GM12878 (cell line): ENCODE measurements around the gene CLIP2. TPM values are rescaled to one million over a fixed set of nuclear protein-coding genes. Genes with fewer than 3 reads are reported as not detected.
A peak's percentile ranks its signal among the peaks of the same experiment; 100 is the strongest.
"Not testable (repeated sequence)": the region's sequence is repeated elsewhere in the genome, so short reads cannot be mapped to it uniquely, and the experiment has no call there.

ENCODE experiments used
- ATAC-seq: fragments of 200-7000 bp; cut with Tn5 transposase; 3 replicates; pipeline ENCODE4 v1.9.1; 2020; ENCODE audit warnings: mild to moderate bottlenecking, moderate library complexity
- BruUV-seq: library from RNA; stranded (reverse); fragments of 400-500 nt; replicated peaks from 2 replicates; lab custom pipeline; 2021; lab: Mats Ljungman, UMichigan
- CTCF ChIA-PET: fragments of 300-600 bp; sonication (Branson Sonifier 250); formaldehyde crosslinking; extraction: SDS; loops from one replicate; lab custom pipeline; 2021; ENCODE audit warnings: inconsistent platforms; lab: Yijun Ruan, JAX
- POLR2A ChIA-PET: fragments of 350-600 bp; formaldehyde crosslinking; extraction: SDS; loops from one replicate; lab custom pipeline; 2021; ENCODE audit warnings: inconsistent platforms; lab: Charles Lee
- RAD21 ChIA-PET: fragments of 300-600 bp; sonication (Branson Sonifier 250); formaldehyde crosslinking; loops from one replicate; lab custom pipeline; 2023; ENCODE audit warnings: antibody characterized with exemption; ENCODE audit not compliant: unreplicated experiment; lab: Charles Lee
- SMC1A ChIA-PET: fragments of 300-600 bp; sonication (Branson Sonifier 250); formaldehyde crosslinking; loops from one replicate; lab custom pipeline; 2023; ENCODE audit not compliant: unreplicated experiment, uncharacterized antibody; lab: Charles Lee
- DNase-seq: peaks from one replicate; pipeline ENCODE4 v3.0.0-alpha.2; 2011; ENCODE audit warnings: low read depth, low spot score
- FAIRE-seq: peaks from 3 replicates; lab custom pipeline; 2011; peaks lifted over from hg19 to GRCh38; lab: Jason Lieb, UNC
- H2AFZ ChIP-seq: 2 replicates; pipeline ENCODE4 v1.6.0; 2011; ENCODE audit warnings: low read depth, low read length, control low read depth; ENCODE audit not compliant: control insufficient read depth
- H3K27ac ChIP-seq: 2 replicates; pipeline ENCODE4 v1.5.1; 2011; ENCODE audit warnings: control low read depth; ENCODE audit not compliant: control insufficient read depth, insufficient read depth
- H3K27me3 ChIP-seq, 2 experiments: replicated peaks in 1 of 2; 2 replicates each; pipeline versions ENCODE4 v1.6.0 to v1.6.1; 2011; ENCODE audit warnings: low read length in 1 of 2; ENCODE audit not compliant: control insufficient read depth in 2 of 2, insufficient read depth in 2 of 2
- H3K36me3 ChIP-seq, 2 experiments: 2 replicates each; pipeline ENCODE4 v1.5.1; 2011; ENCODE audit warnings: low read length in 1 of 2; ENCODE audit not compliant: control insufficient read depth in 2 of 2, insufficient read depth in 2 of 2
- H3K4me1 ChIP-seq: 2 replicates; pipeline ENCODE4 v1.6.1; 2011; ENCODE audit warnings: mild to moderate bottlenecking, low read length, moderate library complexity, mixed read lengths; ENCODE audit not compliant: control insufficient read depth, insufficient read depth
- H3K4me2 ChIP-seq: 2 replicates; pipeline ENCODE4 v1.6.0; 2011; ENCODE audit warnings: control low read depth; ENCODE audit not compliant: control insufficient read depth, insufficient read depth
- H3K4me3 ChIP-seq: fragments of 200-600 bp; sonication (generic); 2 replicates; pipeline ENCODE4 v1.5.1; 2016
- H3K79me2 ChIP-seq: 2 replicates; pipeline ENCODE4 v1.6.0; 2011; ENCODE audit warnings: low read length; ENCODE audit not compliant: control insufficient read depth, insufficient read depth
- H3K9ac ChIP-seq: 2 replicates; pipeline ENCODE4 v1.8.0; 2011; ENCODE audit warnings: low read length, control low read depth, mixed read lengths; ENCODE audit not compliant: control insufficient read depth, insufficient read depth
- H3K9me3 ChIP-seq: replicated peaks from 3 replicates; pipeline ENCODE4 v1.5.1; 2011; ENCODE audit warnings: mild to moderate bottlenecking, low read length; ENCODE audit not compliant: control insufficient read depth, insufficient read depth
- H4K20me1 ChIP-seq: 2 replicates; pipeline ENCODE4 v1.6.0; 2011; ENCODE audit not compliant: control insufficient read depth, insufficient read depth
- BMI1 ChIP-seq: fragments of 450-650 bp; IDR thresholded peaks from 2 replicates; pipeline ENCODE4 v1.6.1; 2016; ENCODE audit warnings: mild to moderate bottlenecking, moderate library complexity, borderline replicate concordance
- RAD21 ChIP-seq: IDR thresholded peaks from 2 replicates; pipeline ENCODE4 v1.6.1; 2011; ENCODE audit warnings: mild to moderate bottlenecking, low read depth, low read length, moderate library complexity; ENCODE audit not compliant: insufficient read depth
- SMC3 ChIP-seq: IDR thresholded peaks from 2 replicates; pipeline ENCODE4 v1.6.1; 2011; ENCODE audit warnings: low read length, improper control_type of control experiment, borderline replicate concordance
- SREBF2 ChIP-seq: IDR thresholded peaks from 2 replicates; pipeline ENCODE4 v1.6.1; 2012; ENCODE audit warnings: mild to moderate bottlenecking, low read length
- YBX1 ChIP-seq: fragments of 450-650 bp; IDR thresholded peaks from 2 replicates; pipeline ENCODE4 v1.6.1; 2016; ENCODE audit warnings: antibody characterized with exemption
- YY1 ChIP-seq: IDR thresholded peaks from 2 replicates; pipeline ENCODE4 v1.6.1; 2011; ENCODE audit warnings: low read depth, mild to moderate bottlenecking, low read length
- WGBS: methylation state at CpG from one replicate; pipeline ENCODE4 v1.1.6; 2016; ENCODE audit warnings: low lambda C conversion rate; ENCODE audit not compliant: insufficient replicate concordance, insufficient coverage; ENCODE audit errors: missing lambda C conversion rate; 5-methylcytosine and 5-hydroxymethylcytosine counted together
- in situ Hi-C: fragments of 300-500 bp; cut with MboI; formaldehyde crosslinking; loops from 9 replicates; pipeline ENCODE4 v1.14.3; 2018; ENCODE audit warnings: mixed read lengths
- intact Hi-C: fragments of 100-400 bp; cut with micrococcal nuclease; formaldehyde crosslinking; loops from one replicate; pipeline ENCODE4 v1.14.2; 2022; ENCODE audit not compliant: unreplicated experiment
- polyA plus RNA-seq, 11 experiments: library from polyadenylated mRNA; depleted of rRNA in 4 of 11; unstranded in 6 of 11; stranded (reverse) in 5 of 11; fragments of >200 nt; fragmentation: Nextera tagmentation in 4 of 11; fragmentation: Illumina TruSeq in 1 of 11; extraction: Ambion mirVana in 4 of 11; extraction: Trizol in 1 of 11; gene quantifications; 1 replicate in 1 of 11; 2 replicates in 10 of 11; pipeline versions ENCODE4 v1.2.1 to v1.2.3, GENCODE V29; 2011 to 2016; ENCODE audit warnings: inconsistent platforms in 2 of 11, missing spikeins in 2 of 11, low read depth in 1 of 11
- total RNA-seq, 4 experiments: library from RNA; depleted of rRNA in 3 of 4; stranded (reverse); fragments of >200 nt in 3 of 4; fragmentation: Illumina TruSeq in 1 of 4; extraction: Trizol in 1 of 4; gene quantifications; 2 replicates each; pipeline versions ENCODE4 v1.2.1 to v1.2.3, GENCODE V29; 2013 to 2021
- TF ChIP-seq, protein P1 (sequence below): fragments of 450-650 bp; IDR thresholded peaks from 2 replicates; pipeline ENCODE4 v1.6.1; 2016; ENCODE audit warnings: mild to moderate bottlenecking, moderate library complexity, borderline replicate concordance
- TF ChIP-seq, protein P2 (sequence below): fragments of 450-650 bp; IDR thresholded peaks from 2 replicates; pipeline ENCODE4 v1.6.1; 2017; ENCODE audit warnings: mild to moderate bottlenecking, low read depth, inconsistent platforms; ENCODE audit not compliant: poor library complexity, severe bottlenecking

Gene CLIP2
- total and polyA plus RNA-seq, 10 of the 15 experiments (the other 5 are each of a cell fraction or from before 2014, with no cell fraction given) = 0.26 to 56.3 (median 21.0) TPM

DNA sequence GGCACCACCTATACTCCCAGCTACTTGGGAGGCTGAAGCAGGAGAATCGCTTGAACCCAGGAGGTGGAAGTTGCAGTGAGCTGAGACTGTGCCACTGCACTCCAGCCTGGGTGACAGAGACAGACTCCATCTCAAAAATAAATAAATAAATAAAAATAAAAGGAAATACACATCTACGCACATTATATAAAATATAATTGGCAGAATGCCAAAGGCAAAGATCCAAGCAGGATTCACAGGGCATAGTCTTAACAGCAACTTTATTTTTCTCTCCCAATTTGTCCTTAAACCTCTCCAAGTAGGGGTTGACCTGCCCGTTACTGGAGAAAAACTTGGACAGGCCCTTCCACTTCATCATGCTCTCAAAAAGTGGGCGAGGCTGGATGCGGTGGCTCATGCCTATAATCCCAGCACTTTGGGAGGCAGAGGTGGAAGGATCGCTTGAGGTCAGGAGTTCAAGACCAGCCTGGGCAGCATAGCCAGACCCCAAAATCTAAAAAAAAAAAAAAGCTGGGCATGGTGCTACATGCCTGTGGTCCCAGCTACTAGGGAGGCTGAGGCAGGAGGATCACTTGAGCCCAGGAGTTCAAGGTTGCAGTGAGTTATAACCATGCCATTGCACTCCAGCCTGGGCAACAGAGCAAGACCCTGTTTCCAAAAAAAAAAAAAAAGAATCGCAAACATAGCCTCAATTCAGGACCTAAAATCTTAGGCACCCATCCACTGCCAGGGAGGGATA is 125.6 kb downstream of the CLIP2 start:
- H3K9ac ChIP-seq, H3K4me3 ChIP-seq, RAD21 ChIA-PET, CTCF ChIA-PET, BruUV-seq, H2AFZ ChIP-seq, ATAC-seq, H3K27me3 ChIP-seq, H3K36me3 ChIP-seq, H3K27ac ChIP-seq, FAIRE-seq, DNase-seq, H3K9me3 ChIP-seq, POLR2A ChIA-PET, H3K4me1 ChIP-seq, H4K20me1 ChIP-seq, H3K79me2 ChIP-seq, H3K4me2 ChIP-seq, SMC1A ChIA-PET: not testable (repeated sequence)
- intact Hi-C loops (loop anchor here (5.0 to 10.0 kb wide), 3 partner anchors 133 to 633 kb away; no protein-coding TSS in a partner anchor), in situ Hi-C loops (loop anchor here (10.0 kb wide), 1 partner anchor 460 kb away; no protein-coding TSS in a partner anchor)
- WGBS = no CpG with 5 or more reads among the region's 7 CpGs

- Histone ChIP-seq H3K27ac (no peak overlapping the region), H2AFZ (no peak overlapping the region), H3K36me3 (no peaks in the 10 kb centered on the region), H3K9ac (no peak overlapping the region), H3K4me1 (no peaks in the 10 kb centered on the region; the same call in 1 of the 2 replicates), H3K79me2 (no peaks in the 10 kb centered on the region), H3K27me3 (no peaks in the 10 kb centered on the region), H3K4me3 (no peak overlapping the region), H3K9me3 (no peaks in the 10 kb centered on the region), H4K20me1 (no peaks in the 10 kb centered on the region), H3K4me2 (no peak overlapping the region)
- BruUV-seq = no TSS peak
- RAD21 ChIA-PET = interaction anchor here (1.3 kb wide), 2 partner anchors 148 to 149 kb away, joined by 4 to 11 read pairs; no protein-coding TSS in a partner anchor
- WGBS = 22% methylated on average over 16 of the region's 16 CpGs
- POLR2A ChIA-PET = no interaction called here
- in situ Hi-C loops = loop anchor here (10.0 kb wide), 1 partner anchor 457 kb away; no protein-coding TSS in a partner anchor
- DNase-seq (no peak), ATAC-seq (peak; percentile 96), FAIRE-seq (peak; percentile 94)
- CTCF ChIA-PET = interaction anchor here (0.8 to 5.7 kb wide), 8 partner anchors 12 to 654 kb away, joined by 3 to 70 read pairs (median 4); no protein-coding TSS in a partner anchor
- intact Hi-C loops = loop anchor here (2.0 to 10.0 kb wide), 4 partner anchors 130 to 630 kb away; no protein-coding TSS in a partner anchor
- SMC1A ChIA-PET = interaction anchor here (0.7 to 1.3 kb wide), 5 partner anchors 29 to 149 kb away, joined by 3 to 5 read pairs (median 3); no protein-coding TSS in a partner anchor
- TF ChIP-seq, protein P1, sequence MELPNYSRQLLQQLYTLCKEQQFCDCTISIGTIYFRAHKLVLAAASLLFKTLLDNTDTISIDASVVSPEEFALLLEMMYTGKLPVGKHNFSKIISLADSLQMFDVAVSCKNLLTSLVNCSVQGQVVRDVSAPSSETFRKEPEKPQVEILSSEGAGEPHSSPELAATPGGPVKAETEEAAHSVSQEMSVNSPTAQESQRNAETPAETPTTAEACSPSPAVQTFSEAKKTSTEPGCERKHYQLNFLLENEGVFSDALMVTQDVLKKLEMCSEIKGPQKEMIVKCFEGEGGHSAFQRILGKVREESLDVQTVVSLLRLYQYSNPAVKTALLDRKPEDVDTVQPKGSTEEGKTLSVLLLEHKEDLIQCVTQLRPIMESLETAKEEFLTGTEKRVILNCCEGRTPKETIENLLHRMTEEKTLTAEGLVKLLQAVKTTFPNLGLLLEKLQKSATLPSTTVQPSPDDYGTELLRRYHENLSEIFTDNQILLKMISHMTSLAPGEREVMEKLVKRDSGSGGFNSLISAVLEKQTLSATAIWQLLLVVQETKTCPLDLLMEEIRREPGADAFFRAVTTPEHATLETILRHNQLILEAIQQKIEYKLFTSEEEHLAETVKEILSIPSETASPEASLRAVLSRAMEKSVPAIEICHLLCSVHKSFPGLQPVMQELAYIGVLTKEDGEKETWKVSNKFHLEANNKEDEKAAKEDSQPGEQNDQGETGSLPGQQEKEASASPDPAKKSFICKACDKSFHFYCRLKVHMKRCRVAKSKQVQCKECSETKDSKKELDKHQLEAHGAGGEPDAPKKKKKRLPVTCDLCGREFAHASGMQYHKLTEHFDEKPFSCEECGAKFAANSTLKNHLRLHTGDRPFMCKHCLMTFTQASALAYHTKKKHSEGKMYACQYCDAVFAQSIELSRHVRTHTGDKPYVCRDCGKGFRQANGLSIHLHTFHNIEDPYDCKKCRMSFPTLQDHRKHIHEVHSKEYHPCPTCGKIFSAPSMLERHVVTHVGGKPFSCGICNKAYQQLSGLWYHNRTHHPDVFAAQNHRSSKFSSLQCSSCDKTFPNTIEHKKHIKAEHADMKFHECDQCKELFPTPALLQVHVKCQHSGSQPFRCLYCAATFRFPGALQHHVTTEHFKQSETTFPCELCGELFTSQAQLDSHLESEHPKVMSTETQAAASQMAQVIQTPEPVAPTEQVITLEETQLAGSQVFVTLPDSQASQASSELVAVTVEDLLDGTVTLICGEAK = no peak
- TF ChIP-seq YBX1 (no peak), YY1 (peak; percentile 72), BMI1 (no peak), SMC3 (peak; percentile 91), RAD21 (peak; percentile 98), SREBF2 (no peak)
- TF ChIP-seq, protein P2, sequence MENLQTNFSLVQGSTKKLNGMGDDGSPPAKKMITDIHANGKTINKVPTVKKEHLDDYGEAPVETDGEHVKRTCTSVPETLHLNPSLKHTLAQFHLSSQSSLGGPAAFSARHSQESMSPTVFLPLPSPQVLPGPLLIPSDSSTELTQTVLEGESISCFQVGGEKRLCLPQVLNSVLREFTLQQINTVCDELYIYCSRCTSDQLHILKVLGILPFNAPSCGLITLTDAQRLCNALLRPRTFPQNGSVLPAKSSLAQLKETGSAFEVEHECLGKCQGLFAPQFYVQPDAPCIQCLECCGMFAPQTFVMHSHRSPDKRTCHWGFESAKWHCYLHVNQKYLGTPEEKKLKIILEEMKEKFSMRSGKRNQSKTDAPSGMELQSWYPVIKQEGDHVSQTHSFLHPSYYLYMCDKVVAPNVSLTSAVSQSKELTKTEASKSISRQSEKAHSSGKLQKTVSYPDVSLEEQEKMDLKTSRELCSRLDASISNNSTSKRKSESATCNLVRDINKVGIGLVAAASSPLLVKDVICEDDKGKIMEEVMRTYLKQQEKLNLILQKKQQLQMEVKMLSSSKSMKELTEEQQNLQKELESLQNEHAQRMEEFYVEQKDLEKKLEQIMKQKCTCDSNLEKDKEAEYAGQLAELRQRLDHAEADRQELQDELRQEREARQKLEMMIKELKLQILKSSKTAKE = no peak
Observed at GRCh38 chr7:74417419-74417971, 128.3 kb downstream of the CLIP2 start.
